Panc1 (cell line): ENCODE results near the gene FRMD1. TPM values are rescaled to one million over a fixed set of nuclear protein-coding genes. Genes with fewer than 3 reads are reported as not detected.
"Not testable (repeated sequence)": the region's sequence is repeated elsewhere in the genome, so short reads cannot be mapped to it uniquely, and the experiment has no call there.

Source experiments
- ATAC-seq: fragments of 200-7000 bp; cut with Tn5 transposase; 2 replicates; pipeline ENCODE4 v1.9.1; 2020; ENCODE audit warnings: mild to moderate bottlenecking, moderate library complexity
- BruUV-seq: library from RNA; stranded (reverse); fragments of 400-500 nt; replicated peaks from 2 replicates; lab custom pipeline; 2021; lab: Mats Ljungman, UMichigan
- CTCF ChIA-PET: fragments of 300-600 bp; sonication (Branson Sonifier 250); formaldehyde crosslinking; loops from one replicate; lab custom pipeline; 2022; ENCODE audit warnings: antibody characterized with exemption; lab: Charles Lee
- POLR2A ChIA-PET: fragments of 300-600 bp; sonication (Branson Sonifier 250); formaldehyde crosslinking; loops from one replicate; lab custom pipeline; 2022; ENCODE audit warnings: antibody characterized with exemption; lab: Charles Lee
- DNase-seq: peaks from one replicate; pipeline ENCODE4 v3.0.0-alpha.2; 2010; ENCODE audit warnings: low read depth, low spot score
- H3K27ac ChIP-seq: 2 replicates; pipeline ENCODE4 v1.5.1; 2011; ENCODE audit warnings: mild to moderate bottlenecking, low read length, inconsistent platforms
- H3K27me3 ChIP-seq: fragments of 200-500 bp; sonication (Bioruptor generic); 2 replicates; pipeline ENCODE4 v1.6.0; 2014; ENCODE audit warnings: low read length, inconsistent platforms; ENCODE audit not compliant: control insufficient read depth, insufficient read depth
- H3K36me3 ChIP-seq: fragments of 200-500 bp; sonication (Bioruptor generic); 2 replicates; pipeline ENCODE4 v1.5.1; 2014; ENCODE audit warnings: inconsistent platforms, mild to moderate bottlenecking, low read length, moderate library complexity; ENCODE audit not compliant: control insufficient read depth, insufficient read depth
- H3K4me1 ChIP-seq: 2 replicates; pipeline ENCODE4 v1.5.1; 2011; ENCODE audit warnings: inconsistent platforms, mild to moderate bottlenecking, low read length, moderate library complexity; ENCODE audit not compliant: control insufficient read depth, insufficient read depth
- H3K4me3 ChIP-seq, 2 experiments: 2 replicates each; pipeline ENCODE4 v1.5.1; 2011 to 2012; ENCODE audit warnings: low read depth in 2 of 2, low read length in 2 of 2, mild to moderate bottlenecking in 2 of 2, inconsistent platforms in 1 of 2, moderate library complexity in 1 of 2
- H3K9me3 ChIP-seq: fragments of 200-500 bp; sonication (Bioruptor generic); 2 replicates; pipeline ENCODE4 v1.5.1; 2014; ENCODE audit warnings: low read depth, mild to moderate bottlenecking, inconsistent platforms, low read length, moderate library complexity; ENCODE audit not compliant: control insufficient read depth, insufficient read depth
- CTCF ChIP-seq: fragments of 450-650 bp; IDR thresholded peaks from 2 replicates; pipeline ENCODE4 v1.5.1; 2017; ENCODE audit warnings: mild to moderate bottlenecking
- POLR2AphosphoS5 ChIP-seq: IDR thresholded peaks from 2 replicates; pipeline ENCODE4 v1.6.1; 2012; ENCODE audit warnings: mild to moderate bottlenecking, low read depth, low read length, moderate library complexity
- REST ChIP-seq, 2 experiments: IDR thresholded peaks; 2 replicates each; pipeline ENCODE4 v1.6.1; 2011 to 2012; ENCODE audit warnings: low read depth in 2 of 2, control low read depth in 1 of 2, low read length in 1 of 2, mild to moderate bottlenecking in 1 of 2, moderate library complexity in 1 of 2; ENCODE audit not compliant: insufficient read depth in 1 of 2
- SIN3A ChIP-seq: IDR thresholded peaks from 2 replicates; pipeline ENCODE4 v1.6.1; 2012; ENCODE audit warnings: low read depth, mild to moderate bottlenecking, low read length, moderate library complexity, borderline replicate concordance; ENCODE audit not compliant: insufficient read depth
- TCF7L2 ChIP-seq: IDR thresholded peaks from 2 replicates; pipeline ENCODE4 v1.6.1; 2011; ENCODE audit warnings: mild to moderate bottlenecking, low read depth, low read length, inconsistent platforms
- in situ Hi-C: cut with HindIII; loops from 2 replicates; pipeline ENCODE4 v1.10.0; 2016; ENCODE audit warnings: low sequenced_read_pairs, low pct_unique_long_range_greater_than_20kb
- intact Hi-C: fragments of 100-400 bp; cut with micrococcal nuclease; formaldehyde crosslinking; loops from one replicate; pipeline ENCODE4 v1.10.0; 2022; ENCODE audit not compliant: unreplicated experiment
- total RNA-seq: library from RNA; stranded (reverse); gene quantifications from one replicate; pipeline ENCODE4 v1.2.1, GENCODE V29; 2021; ENCODE audit not compliant: unreplicated experiment

FRMD1 gene
- total RNA-seq, 1 experiment from 2014 or later = 0.15 TPM

- CTCF ChIA-PET, POLR2A ChIA-PET, intact Hi-C loops, H3K4me1 ChIP-seq, DNase-seq, H3K4me3 ChIP-seq, H3K27me3 ChIP-seq, H3K36me3 ChIP-seq, in situ Hi-C loops, H3K9me3 ChIP-seq, ATAC-seq, H3K27ac ChIP-seq, BruUV-seq: not testable (repeated sequence)
These were observed 1.6 kb downstream of the FRMD1 start for GRCh38 chr6:168077401-168077800.

DNA sequence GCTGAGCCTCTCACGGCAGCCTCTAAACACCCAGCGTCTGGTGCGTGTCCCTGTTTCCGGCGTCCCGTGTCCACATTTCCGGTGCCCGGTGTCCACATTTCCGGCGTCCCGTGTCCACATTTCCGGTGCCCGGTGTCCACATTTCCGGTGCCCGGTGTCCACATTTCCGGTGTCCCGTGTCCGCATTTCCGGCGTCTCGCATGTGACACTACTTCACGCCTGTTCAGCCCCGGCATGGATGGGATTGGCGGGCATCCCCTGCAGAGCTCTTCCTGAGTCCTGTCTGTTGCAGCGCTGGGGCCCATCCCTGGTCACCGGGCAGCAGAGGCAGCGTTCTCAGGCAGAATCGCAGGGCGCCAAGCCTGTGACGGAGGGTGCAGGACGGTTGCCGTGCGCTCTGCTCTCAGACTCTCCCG lies 3.2 kb downstream of the FRMD1 start:
- POLR2A ChIA-PET = no interaction called here

More for the DNA sequence above, 3.2 kb downstream of the FRMD1 start:
- in situ Hi-C loops = no loop called here
- Histone ChIP-seq H3K27ac (no peak overlapping the region), H3K36me3 (no peaks in the 10 kb centered on the region), H3K27me3 (no peaks in the 10 kb centered on the region; the same call in 1 of the 2 replicates), H3K9me3 (no peaks in the 10 kb centered on the region), H3K4me1 (peaks cover 9% of the 10 kb centered on the region), H3K4me3 (no peak overlapping the region)
- CTCF ChIA-PET = no interaction called here
- BruUV-seq = no TSS peak
- TF ChIP-seq SIN3A (no peak), TCF7L2 (no peak), POLR2AphosphoS5 (no peak), CTCF (no peak), REST (IDR thresholded peaks at IDR 0.05; ENCODE audit: insufficient read depth in 1 of 2, low read depth in 2 of 2, low read length in 1 of 2) (no peak)
- intact Hi-C loops = no loop called here
- DNase-seq (no peak), ATAC-seq (no peak)
